H9 (cell line): Measurements from ENCODE around the gene SPRED1. TPM values are rescaled to one million over a fixed set of nuclear protein-coding genes. Genes with fewer than 3 reads are reported as not detected.

Experiments used
- DNase-seq: peaks from one replicate; pipeline ENCODE4 v3.0.0-alpha.2; 2017
- H2AFZ ChIP-seq: one replicate; pipeline ENCODE4 v1.6.1; 2013; ENCODE audit warnings: mild to moderate bottlenecking, low read length, control low read depth, moderate library complexity
- H2AK5ac ChIP-seq: 2 replicates; pipeline ENCODE4 v1.6.1; 2013; ENCODE audit warnings: low read length, control low read depth, mixed read lengths; ENCODE audit not compliant: insufficient read length
- H2BK120ac ChIP-seq: one replicate; pipeline ENCODE4 v1.6.1; 2013; ENCODE audit warnings: low read depth, mild to moderate bottlenecking, low read length, control low read depth, inconsistent platforms; ENCODE audit not compliant: poor library complexity, severe bottlenecking
- H2BK12ac ChIP-seq: 2 replicates; pipeline ENCODE4 v1.6.1; 2013; ENCODE audit warnings: low read length, control low read depth, mixed read lengths, low read depth; ENCODE audit not compliant: insufficient read length
- H2BK15ac ChIP-seq: 2 replicates; pipeline ENCODE4 v1.6.1; 2013; ENCODE audit warnings: low read depth, low read length, control low read depth
- H2BK20ac ChIP-seq: one replicate; pipeline ENCODE4 v1.6.1; 2013; ENCODE audit warnings: low read depth, mild to moderate bottlenecking, low read length, control low read depth, inconsistent platforms; ENCODE audit not compliant: poor library complexity, severe bottlenecking
- H2BK5ac ChIP-seq: 2 replicates; pipeline ENCODE4 v1.6.1; 2013; ENCODE audit warnings: low read length, control low read depth, mixed read lengths; ENCODE audit not compliant: insufficient read length
- H3K14ac ChIP-seq: 2 replicates; pipeline ENCODE4 v1.6.1; 2013; ENCODE audit warnings: low read length, control low read depth; ENCODE audit not compliant: insufficient read depth
- H3K18ac ChIP-seq: 2 replicates; pipeline ENCODE4 v1.6.1; 2013; ENCODE audit warnings: low read depth, mild to moderate bottlenecking, mixed read lengths, low read length, control low read depth; ENCODE audit not compliant: insufficient read length
- H3K23ac ChIP-seq: 2 replicates; pipeline ENCODE4 v1.6.1; 2013; ENCODE audit warnings: low read length, control low read depth, mixed read lengths, low read depth; ENCODE audit not compliant: insufficient read length
- H3K23me2 ChIP-seq: 2 replicates; pipeline ENCODE4 v1.6.1; 2013; ENCODE audit warnings: low read depth, mild to moderate bottlenecking, mixed read lengths, low read length, control low read depth; ENCODE audit not compliant: insufficient read length, poor library complexity, severe bottlenecking
- H3K27ac ChIP-seq: 2 replicates; pipeline ENCODE4 v1.5.1; 2013; ENCODE audit warnings: low read length, control low read depth, mixed read lengths, low read depth; ENCODE audit not compliant: insufficient read length
- H3K27me3 ChIP-seq: 2 replicates; pipeline ENCODE4 v1.6.1; 2013; ENCODE audit warnings: low read length, control low read depth, inconsistent platforms; ENCODE audit not compliant: insufficient read depth
- H3K4ac ChIP-seq: 2 replicates; pipeline ENCODE4 v1.6.1; 2013; ENCODE audit warnings: low read depth, mild to moderate bottlenecking, control low read depth, inconsistent platforms, low read length, moderate library complexity
- H3K4me1 ChIP-seq: 2 replicates; pipeline ENCODE4 v1.6.1; 2013; ENCODE audit warnings: low read length, control low read depth, inconsistent platforms; ENCODE audit not compliant: insufficient read depth
- H3K4me2 ChIP-seq: 2 replicates; pipeline ENCODE4 v1.6.1; 2013; ENCODE audit warnings: low read length, control low read depth, mixed read lengths; ENCODE audit not compliant: insufficient read length, insufficient read depth
- H3K56ac ChIP-seq: 2 replicates; pipeline ENCODE4 v1.6.1; 2013; ENCODE audit warnings: low read depth, mild to moderate bottlenecking, mixed read lengths, low read length, control low read depth; ENCODE audit not compliant: insufficient read length
- H3K79me1 ChIP-seq: 2 replicates; pipeline ENCODE4 v1.6.1; 2013; ENCODE audit warnings: low read depth, mild to moderate bottlenecking, moderate library complexity, low read length, control low read depth, inconsistent platforms; ENCODE audit not compliant: insufficient read depth, poor library complexity, severe bottlenecking
- H3K79me2 ChIP-seq: 2 replicates; pipeline ENCODE4 v1.6.1; 2013; ENCODE audit warnings: low read length, control low read depth, inconsistent platforms; ENCODE audit not compliant: insufficient read depth
- H3K9ac ChIP-seq: 2 replicates; pipeline ENCODE4 v1.6.1; 2013; ENCODE audit warnings: low read length, control low read depth, mixed read lengths; ENCODE audit not compliant: insufficient read length; ENCODE audit errors: extremely low read depth
- H3K9me3 ChIP-seq: one replicate; pipeline ENCODE4 v1.6.1; 2013; ENCODE audit warnings: low read depth, low read length, inconsistent platforms; ENCODE audit not compliant: control insufficient read depth
- H3T11ph ChIP-seq: one replicate; pipeline ENCODE4 v1.6.1; 2013; ENCODE audit warnings: mild to moderate bottlenecking, low read length, control low read depth, inconsistent platforms
- H4K20me1 ChIP-seq: one replicate; pipeline ENCODE4 v1.6.1; 2013; ENCODE audit not compliant: control insufficient read depth, insufficient read length, insufficient read depth
- H4K5ac ChIP-seq: 2 replicates; pipeline ENCODE4 v1.6.1; 2013; ENCODE audit warnings: low read depth, mild to moderate bottlenecking, mixed read lengths, low read length, control low read depth; ENCODE audit not compliant: insufficient read length
- H4K8ac ChIP-seq: replicated peaks from 2 replicates; pipeline ENCODE4 v1.6.1; 2013; ENCODE audit warnings: low read length, control low read depth, mixed read lengths, low read depth; ENCODE audit not compliant: insufficient read length
- H4K91ac ChIP-seq: 2 replicates; pipeline ENCODE4 v1.6.1; 2013; ENCODE audit warnings: low read depth, mild to moderate bottlenecking, moderate library complexity, mixed read lengths, low read length, control low read depth; ENCODE audit not compliant: insufficient read length
- H3K27ac Mint-ChIP-seq, 3 experiments: 2 replicates in 2 of 3; 3 replicates in 1 of 3; pipeline ENCODE4 v1.8.0; 2020 to 2021; ENCODE audit warnings: mixed read lengths in 3 of 3, mild to moderate bottlenecking in 1 of 3, moderate library complexity in 1 of 3
- H3K27me3 Mint-ChIP-seq: 2 replicates; pipeline ENCODE4 v1.8.0; 2021; ENCODE audit warnings: low read depth, mild to moderate bottlenecking, moderate library complexity, mixed read lengths
- H3K36me3 Mint-ChIP-seq, 3 experiments: 2 replicates in 2 of 3; 3 replicates in 1 of 3; pipeline ENCODE4 v1.8.0; 2020 to 2021; ENCODE audit warnings: low read depth in 3 of 3, mixed read lengths in 3 of 3; ENCODE audit not compliant: insufficient read depth in 1 of 3
- H3K4me1 Mint-ChIP-seq, 2 experiments: 2 replicates each; pipeline ENCODE4 v1.8.0; 2020; ENCODE audit warnings: mixed read lengths in 2 of 2
- H3K4me3 Mint-ChIP-seq, 2 experiments: 2 replicates in 1 of 2; 3 replicates in 1 of 2; pipeline ENCODE4 v1.8.0; 2020 to 2021; ENCODE audit warnings: mild to moderate bottlenecking in 2 of 2, mixed read lengths in 2 of 2, moderate library complexity in 1 of 2
- H3K9me3 Mint-ChIP-seq, 2 experiments: 2 replicates in 1 of 2; 3 replicates in 1 of 2; pipeline ENCODE4 v1.8.0; 2020; ENCODE audit warnings: mild to moderate bottlenecking in 2 of 2, mixed read lengths in 2 of 2, moderate library complexity in 1 of 2
- WGBS: extraction: QIAGEN DNeasy Blood & Tissue Kit; methylation state at CpG from one replicate; pipeline ENCODE4 v1.1.7; 2013; ENCODE audit warnings: missing lambda C conversion rate, low lambda C conversion rate, mixed read lengths; ENCODE audit not compliant: insufficient read length; ENCODE audit errors: extremely low coverage; 5-methylcytosine and 5-hydroxymethylcytosine counted together
- total RNA-seq: library from RNA; stranded (reverse); gene quantifications from 2 replicates; pipeline ENCODE4 v1.2.1, GENCODE V29; 2021
- TF ChIP-seq, protein P1 (sequence below): fragments of 200-600 bp; sonication (generic); conservative IDR thresholded peaks from 3 replicates; pipeline ENCODE4 v1.8.0; 2021; ENCODE audit warnings: antibody characterized with exemption, mild to moderate bottlenecking

SPRED1 gene
- total RNA-seq, 1 experiment from 2014 or later = 41.0 TPM

- Histone ChIP-seq H3K4me2 (no peak overlapping the region), H3T11ph (no peak overlapping the region), H3K18ac (no peak overlapping the region), H3K23me2 (no peaks in the 10 kb centered on the region), H3K56ac (no peak overlapping the region), H3K79me1 (no peaks in the 10 kb centered on the region), H3K27me3 (no peaks in the 10 kb centered on the region), H2AK5ac (no peak overlapping the region), H4K8ac (no peak overlapping the region), H2BK120ac (no peak overlapping the region), H3K14ac (no peak overlapping the region), H4K91ac (no peak overlapping the region), H3K79me2 (no peaks in the 10 kb centered on the region), H2BK12ac (no peak overlapping the region), H3K27ac (no peak overlapping the region), H3K4ac (no peak overlapping the region), H4K20me1 (no peaks in the 10 kb centered on the region), H4K5ac (no peak overlapping the region), H2BK15ac (no peak overlapping the region), H3K23ac (no peak overlapping the region), H3K9ac (no peak overlapping the region), H3K9me3 (no peaks in the 10 kb centered on the region), H2BK20ac (no peak overlapping the region), H2BK5ac (no peak overlapping the region), H3K4me1 (no peaks in the 10 kb centered on the region), H2AFZ (no peak overlapping the region)
- Mint-ChIP-seq H3K27ac (no peak overlapping the region), H3K4me3 (no peak overlapping the region), H3K9me3 (no peaks in the 10 kb centered on the region; a peak in 1 of 5 replicates), H3K36me3 (no peaks in the 10 kb centered on the region), H3K27me3 (peaks cover 5% of the 10 kb centered on the region; the same call in 1 of the 2 replicates), H3K4me1 (peaks cover 3 to 7% of the 10 kb centered on the region in 2 experiments; a peak in 3 of 4 replicates)
- no CpG with 5 or more reads among the region's 3 CpGs for WGBS
- no peak for DNase-seq
- TF ChIP-seq, protein P1, sequence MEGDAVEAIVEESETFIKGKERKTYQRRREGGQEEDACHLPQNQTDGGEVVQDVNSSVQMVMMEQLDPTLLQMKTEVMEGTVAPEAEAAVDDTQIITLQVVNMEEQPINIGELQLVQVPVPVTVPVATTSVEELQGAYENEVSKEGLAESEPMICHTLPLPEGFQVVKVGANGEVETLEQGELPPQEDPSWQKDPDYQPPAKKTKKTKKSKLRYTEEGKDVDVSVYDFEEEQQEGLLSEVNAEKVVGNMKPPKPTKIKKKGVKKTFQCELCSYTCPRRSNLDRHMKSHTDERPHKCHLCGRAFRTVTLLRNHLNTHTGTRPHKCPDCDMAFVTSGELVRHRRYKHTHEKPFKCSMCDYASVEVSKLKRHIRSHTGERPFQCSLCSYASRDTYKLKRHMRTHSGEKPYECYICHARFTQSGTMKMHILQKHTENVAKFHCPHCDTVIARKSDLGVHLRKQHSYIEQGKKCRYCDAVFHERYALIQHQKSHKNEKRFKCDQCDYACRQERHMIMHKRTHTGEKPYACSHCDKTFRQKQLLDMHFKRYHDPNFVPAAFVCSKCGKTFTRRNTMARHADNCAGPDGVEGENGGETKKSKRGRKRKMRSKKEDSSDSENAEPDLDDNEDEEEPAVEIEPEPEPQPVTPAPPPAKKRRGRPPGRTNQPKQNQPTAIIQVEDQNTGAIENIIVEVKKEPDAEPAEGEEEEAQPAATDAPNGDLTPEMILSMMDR = no peak
These were observed 46.9 kb upstream of the SPRED1 start for GRCh38 chr15:38205526-38206272.
